Brain microvascular endothelial cell (primary cell): ENCODE measurements around the gene LTN1.
"Not testable (repeated sequence)": the region's sequence is repeated elsewhere in the genome, so short reads cannot be mapped to it uniquely, and the experiment has no call there.

Source experiments
- DNase-seq: peaks from one replicate; pipeline ENCODE4 v3.0.0-alpha.2; 2020
- H3K27ac ChIP-seq: fragments of 250-450 bp; sonication (Bioruptor Pico); 2 replicates; pipeline ENCODE4 v1.5.1; 2020; ENCODE audit warnings: mild to moderate bottlenecking, moderate library complexity
- H3K27me3 ChIP-seq: fragments of 250-450 bp; sonication (Bioruptor Pico); replicated peaks from 2 replicates; pipeline ENCODE4 v1.5.1; 2020; ENCODE audit warnings: mild to moderate bottlenecking
- H3K36me3 ChIP-seq: fragments of 250-450 bp; sonication (Bioruptor Pico); replicated peaks from 2 replicates; pipeline ENCODE4 v1.5.1; 2020; ENCODE audit warnings: mild to moderate bottlenecking
- H3K4me3 ChIP-seq: 2 replicates; pipeline ENCODE4 v1.5.1; 2011; ENCODE audit warnings: low read depth, mild to moderate bottlenecking, control low read depth, low read length, moderate library complexity
- CTCF ChIP-seq: IDR thresholded peaks from 2 replicates; pipeline ENCODE4 v1.5.1; 2011; ENCODE audit warnings: low read depth, mild to moderate bottlenecking, moderate library complexity, low read length, control low read depth, inconsistent platforms; ENCODE audit errors: missing control alignments
- in situ Hi-C: cut with HindIII; loops from 2 replicates; pipeline ENCODE4 v1.10.0; 2017; ENCODE audit warnings: low sequenced_read_pairs, low pct_ligation_motif_present

Gene LTN1

DNA sequence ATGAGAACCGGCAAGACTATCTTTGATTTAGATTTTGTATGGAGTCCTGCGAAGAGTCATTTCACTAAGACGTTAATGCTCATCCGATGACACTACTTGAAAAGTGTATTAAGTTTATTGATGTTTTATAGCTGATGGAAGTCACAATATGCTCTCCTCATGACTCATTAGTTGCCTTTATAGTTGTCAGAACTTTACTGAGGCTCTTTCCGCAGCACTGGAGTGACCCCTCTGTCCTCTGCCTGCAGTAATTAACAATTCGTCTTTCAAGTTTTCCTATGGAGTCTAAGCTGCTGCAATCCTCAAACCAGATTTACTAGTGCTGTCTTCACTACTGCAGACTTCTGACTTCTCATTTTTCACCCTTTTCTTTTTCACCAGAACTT, 32.6 kb upstream of the LTN1 start:
- peak; percentile 11 for DNase-seq
- in situ Hi-C loops: no loop called here
- Histone ChIP-seq H3K27me3 (no peaks in the 10 kb centered on the region), H3K4me3 (peak overlapping the region; percentile 95), H3K27ac (peak overlapping the region; percentile 100), H3K36me3 (peaks cover 9% of the 10 kb centered on the region)
- no peak for TF ChIP-seq CTCF

GRCh38 chr21:29024474-29025327, 32.0 kb upstream of the LTN1 start, which contains the start of gene USP16:
Gene USP16, plus strand, starts transcription at chr21:29024668. Its CDS starts 3,246 bp downstream, at chr21:29027914.
- TF ChIP-seq CTCF: peak; percentile 37
- H3K4me3 ChIP-seq: peak within 1 kb of the TSS; percentile 95
- H3K27me3 ChIP-seq: no peaks in the 10 kb centered on the region
- H3K27ac ChIP-seq: peak within 1 kb of the TSS; percentile 100
- peaks cover 9% of the 10 kb centered on the region for H3K36me3 ChIP-seq
- in situ Hi-C loops: no loop called here
- peak; percentile 99 for DNase-seq

- no peak for TF ChIP-seq CTCF
- in situ Hi-C loops: no loop called here
- Histone ChIP-seq H3K27me3 (no peaks in the 10 kb centered on the region), H3K27ac (no peak overlapping the region), H3K36me3 (no peaks in the 10 kb centered on the region), H3K4me3 (no peak overlapping the region)
- DNase-seq: no peak
These were observed 29.5 kb upstream of the LTN1 start for GRCh38 chr21:29022166-29022565.

DNA sequence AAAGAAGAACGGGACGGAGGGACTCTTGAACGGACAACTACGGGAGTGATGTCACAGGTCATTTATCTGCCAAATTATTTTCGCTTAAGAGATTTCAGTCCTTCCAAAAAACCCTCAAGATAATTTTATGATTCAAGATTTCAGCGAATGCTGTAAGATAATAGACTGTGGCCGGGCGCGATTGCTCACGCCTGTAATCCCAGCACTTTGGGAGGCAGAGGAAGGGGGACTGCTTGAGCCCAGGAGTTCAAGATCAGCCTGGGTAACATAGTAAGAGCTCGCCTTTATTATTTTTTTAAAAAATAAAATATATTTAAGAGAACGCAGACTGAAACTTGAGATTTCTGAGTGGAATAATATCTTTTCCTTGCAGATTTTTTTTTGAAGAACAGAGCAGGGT, 25.9 kb upstream of the LTN1 start:
- DNase-seq: no peak
- in situ Hi-C loops: no loop called here
- no peak for TF ChIP-seq CTCF

GRCh38 chr21:29017639-29018237, 25.1 kb upstream of the LTN1 start:
- Histone ChIP-seq H3K36me3 (no peaks in the 10 kb centered on the region), H3K4me3 (no peak overlapping the region), H3K27ac (no peak overlapping the region), H3K27me3 (no peaks in the 10 kb centered on the region)
- in situ Hi-C loops: no loop called here
- no peak for DNase-seq
- TF ChIP-seq CTCF: no peak

More for the DNA sequence above, 25.9 kb upstream of the LTN1 start:
- Histone ChIP-seq H3K4me3 (peak overlapping the region; percentile 87), H3K27ac (peak overlapping the region; percentile 88), H3K27me3 (no peaks in the 10 kb centered on the region), H3K36me3 (no peaks in the 10 kb centered on the region)

DNA sequence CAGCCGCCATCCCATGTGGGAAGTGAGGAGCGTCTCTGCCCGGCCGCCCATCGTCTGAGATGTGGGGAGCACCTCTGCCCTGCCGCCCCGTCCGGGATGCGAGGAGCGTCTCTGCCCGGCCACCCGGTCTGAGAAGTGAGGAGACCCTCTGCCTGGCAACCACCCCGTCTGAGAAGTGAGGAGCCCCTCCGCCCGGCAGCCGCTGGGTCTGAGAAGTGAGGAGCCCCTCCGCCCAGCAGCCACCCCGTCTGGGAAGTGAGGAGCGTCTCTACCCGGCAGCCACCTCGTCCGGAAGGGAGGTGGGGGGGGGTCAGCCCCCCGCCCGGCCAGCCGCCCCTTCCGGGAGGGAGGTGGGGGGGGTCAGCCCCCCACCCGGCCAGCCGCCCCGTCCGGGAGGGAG, 18.6 kb upstream of the LTN1 start:
- in situ Hi-C loops, H3K27me3 ChIP-seq, DNase-seq, H3K4me3 ChIP-seq, H3K36me3 ChIP-seq, H3K27ac ChIP-seq: not testable (repeated sequence)
